Mucosa of descending colon (tissue), 3 donors: ENCODE results near the gene CACNA1E. TPM values are rescaled to one million over a fixed set of nuclear protein-coding genes. Genes with fewer than 3 reads are reported as not detected.

Experiments
- ATAC-seq: fragments of 200-7000 bp; cut with Tn5 transposase; one replicate; pipeline ENCODE4 v1.9.1; 2020; ENCODE audit warnings: mild to moderate bottlenecking, moderate library complexity
- DNase-seq, 3 donors: peaks; one replicate each; pipeline ENCODE4 v3.0.0-alpha.2; 2020
- H3K36me3 ChIP-seq: fragments of 200-600 bp; one replicate; pipeline ENCODE4 v1.8.0; 2021; ENCODE audit warnings: low read depth, mild to moderate bottlenecking
- H3K4me1 ChIP-seq: fragments of 200-600 bp; one replicate; pipeline ENCODE4 v1.8.0; 2021; ENCODE audit warnings: low read depth, mild to moderate bottlenecking
- H3K4me3 ChIP-seq: fragments of 200-600 bp; one replicate; pipeline ENCODE4 v1.8.0; 2021; ENCODE audit warnings: mild to moderate bottlenecking
- H3K9me3 ChIP-seq: fragments of 200-600 bp; one replicate; pipeline ENCODE4 v1.8.0; 2021; ENCODE audit warnings: mild to moderate bottlenecking
- CTCF ChIP-seq: fragments of 200-600 bp; IDR thresholded peaks from one replicate; pipeline ENCODE4 v1.8.0; 2022; ENCODE audit warnings: antibody characterized with exemption, mild to moderate bottlenecking
- intact Hi-C, 2 donors: fragments of 100-400 bp; cut with DNase I in 1 of 2; cut with micrococcal nuclease in 1 of 2; formaldehyde crosslinking; loops; one replicate each; pipeline versions ENCODE4 v1.11.0 to v1.11.1; 2022; cut with DNase I, micrococcal nuclease
- total RNA-seq, 3 donors: library from RNA; stranded (reverse); fragmentation: NEBNext Ultra II Directional in 2 of 3; extraction: Animal tissue kit (Norgen Biotek cat#: 25700) in 2 of 3; gene quantifications; one replicate each; pipeline versions ENCODE4 v1.2.1 to v1.2.4, GENCODE V29; 2021 to 2023
- donor health status: DM: no; HTN: no; CAD: no; lungs with moderate emphysema.
- donor health status: DM: no; HTN: no; CAD: no.
- donor health status: DM: no; HTN: yes; CAD: no.

Gene CACNA1E
- total RNA-seq, 3 donors from 2014 or later: 0.09 to 1.4 (median 0.22) TPM

GRCh38 chr1:181583598-181583997, 100.3 kb downstream of the CACNA1E start:
- intact Hi-C loops: no loop called here
- peak; percentile 40 for ATAC-seq
- Histone ChIP-seq H3K36me3 (no peaks in the 10 kb centered on the region), H3K4me1 (no peaks in the 10 kb centered on the region), H3K4me3 (no peak overlapping the region), H3K9me3 (no peaks in the 10 kb centered on the region)
- peak in 1 of 3 donors; percentile 52 for DNase-seq
- no peak for TF ChIP-seq CTCF

GRCh38 chr1:181587870-181588438, 104.6 kb downstream of the CACNA1E start:
- H3K36me3 ChIP-seq: no peaks in the 10 kb centered on the region
- no peaks in the 10 kb centered on the region for H3K9me3 ChIP-seq
- DNase-seq (no peak), ATAC-seq (no peak)
- H3K4me1 ChIP-seq: no peaks in the 10 kb centered on the region
- no peak for TF ChIP-seq CTCF
- intact Hi-C loops: no loop called here
- no peak overlapping the region for H3K4me3 ChIP-seq

- DNase-seq: no peak
- intact Hi-C loops: no loop called here
- Histone ChIP-seq H3K9me3 (no peaks in the 10 kb centered on the region), H3K4me3 (no peak overlapping the region), H3K4me1 (no peaks in the 10 kb centered on the region), H3K36me3 (no peaks in the 10 kb centered on the region)
- no peak for TF ChIP-seq CTCF
- no peak for ATAC-seq
Observed at GRCh38 chr1:181588631-181589030, 105.3 kb downstream of the CACNA1E start.

- no peaks in the 10 kb centered on the region for H3K4me1 ChIP-seq
- no peaks in the 10 kb centered on the region for H3K36me3 ChIP-seq
- DNase-seq (no peak), ATAC-seq (no peak)
- TF ChIP-seq CTCF: no peak
- intact Hi-C loops: no loop called here
- no peaks in the 10 kb centered on the region for H3K9me3 ChIP-seq
- H3K4me3 ChIP-seq: no peak overlapping the region
Observed at GRCh38 chr1:181592255-181592859, 109.0 kb downstream of the CACNA1E start.

- DNase-seq (no peak), ATAC-seq (no peak)
- Histone ChIP-seq H3K4me1 (no peaks in the 10 kb centered on the region), H3K4me3 (no peak overlapping the region), H3K36me3 (no peaks in the 10 kb centered on the region), H3K9me3 (no peaks in the 10 kb centered on the region)
- no peak for TF ChIP-seq CTCF
- intact Hi-C loops: no loop called here
Observed at GRCh38 chr1:181593042-181593441, 109.7 kb downstream of the CACNA1E start.
